ENCODE data around the gene MAML3. TPM values are rescaled to one million over a fixed set of nuclear protein-coding genes. Genes with fewer than 3 reads are reported as not detected.

MAML3 gene
- total RNA-seq, 1 donor from 2014 or later = 8.1 TPM

GRCh38 chr4:139686988-139687387 is 467.0 kb downstream of the MAML3 start:
- H4K20me1 ChIP-seq (ENCODE audit: insufficient read depth, low read length) = no peaks in the 10 kb centered on the region
- no peaks in the 10 kb centered on the region for H3K27me3 ChIP-seq (ENCODE audit: insufficient read depth, low read length)
- no peak for TF ChIP-seq EZH2 (IDR thresholded peaks at IDR 0.05; ENCODE audit: insufficient read depth, low read length)
- TF ChIP-seq CTCF (IDR thresholded peaks at IDR 0.05; ENCODE audit: insufficient read depth, low read depth, low read length) = no peak
- no peak overlapping the region for H3K4me3 ChIP-seq (ENCODE audit: insufficient read depth, low read depth, low read length)
- H3K9me3 Mint-ChIP-seq (ENCODE audit: unreplicated experiment) = no peaks in the 10 kb centered on the region
- no peak for FAIRE-seq
- no peak overlapping the region for H3K9ac ChIP-seq (ENCODE audit: low read length)
- H3K36me3 ChIP-seq (ENCODE audit: insufficient read depth, low read length) = peaks cover 2% of the 10 kb centered on the region
- peaks cover 5% of the 10 kb centered on the region for H3K4me1 Mint-ChIP-seq (ENCODE audit: low read depth, unreplicated experiment)
- H3K9me3 ChIP-seq (ENCODE audit: insufficient read depth, low read depth, low read length) = no peaks in the 10 kb centered on the region
- H2AFZ ChIP-seq (ENCODE audit: low read depth, low read length) = no peak overlapping the region
- no peaks in the 10 kb centered on the region for H3K79me2 ChIP-seq (ENCODE audit: insufficient read depth, low read length)
- no peak overlapping the region for H3K27ac Mint-ChIP-seq (ENCODE audit: unreplicated experiment)
- H3K4me2 ChIP-seq (ENCODE audit: low read length) = no peak overlapping the region
- peaks cover 16% of the 10 kb centered on the region for H3K36me3 Mint-ChIP-seq (ENCODE audit: low read depth, unreplicated experiment)
- DNase-seq (ENCODE audit: low read depth) = no peak
- no peak overlapping the region for H3K27ac ChIP-seq (ENCODE audit: low read depth, low read length)
- H3K27me3 Mint-ChIP-seq (ENCODE audit: low read depth, unreplicated experiment) = no peaks in the 10 kb centered on the region
- H3K4me3 Mint-ChIP-seq (ENCODE audit: unreplicated experiment) = no peak overlapping the region
- no peaks in the 10 kb centered on the region for H3K4me1 ChIP-seq (ENCODE audit: insufficient read depth, low read length)

DNA sequence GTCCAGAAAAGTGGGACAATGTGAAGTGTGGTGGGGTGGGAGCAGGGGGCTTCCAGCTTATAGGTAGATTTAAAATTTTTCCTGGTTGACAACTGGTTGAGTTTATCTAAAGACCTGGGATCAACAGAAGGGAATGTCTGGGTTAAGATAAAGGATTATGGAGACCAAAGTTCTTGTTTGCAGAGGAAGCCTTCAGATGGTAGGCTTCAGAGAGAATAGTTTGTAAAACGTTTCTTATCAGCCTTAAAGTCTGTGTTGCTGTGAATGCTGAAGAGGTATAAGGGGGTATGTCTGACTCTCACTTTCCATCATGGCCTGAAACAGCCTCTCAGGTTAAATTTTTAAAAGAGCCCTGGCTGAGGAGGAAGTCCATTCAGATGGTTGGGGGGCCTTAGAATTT is 467.9 kb downstream of the MAML3 start:
- Mint-ChIP-seq H3K27ac (ENCODE audit: unreplicated experiment) (no peak overlapping the region), H3K4me1 (ENCODE audit: low read depth, unreplicated experiment) (peaks cover 5% of the 10 kb centered on the region), H3K36me3 (ENCODE audit: low read depth, unreplicated experiment) (peaks cover 16% of the 10 kb centered on the region), H3K9me3 (ENCODE audit: unreplicated experiment) (no peaks in the 10 kb centered on the region), H3K27me3 (ENCODE audit: low read depth, unreplicated experiment) (no peaks in the 10 kb centered on the region), H3K4me3 (ENCODE audit: unreplicated experiment) (no peak overlapping the region)
- Histone ChIP-seq H3K9me3 (ENCODE audit: insufficient read depth, low read depth, low read length) (no peaks in the 10 kb centered on the region), H3K36me3 (ENCODE audit: insufficient read depth, low read length) (peaks cover 2% of the 10 kb centered on the region), H2AFZ (ENCODE audit: low read depth, low read length) (no peak overlapping the region), H3K79me2 (ENCODE audit: insufficient read depth, low read length) (no peaks in the 10 kb centered on the region), H3K4me2 (ENCODE audit: low read length) (no peak overlapping the region), H3K4me3 (ENCODE audit: insufficient read depth, low read depth, low read length) (no peak overlapping the region), H3K4me1 (ENCODE audit: insufficient read depth, low read length) (no peaks in the 10 kb centered on the region), H3K27me3 (ENCODE audit: insufficient read depth, low read length) (no peaks in the 10 kb centered on the region), H4K20me1 (ENCODE audit: insufficient read depth, low read length) (no peaks in the 10 kb centered on the region), H3K27ac (ENCODE audit: low read depth, low read length) (no peak overlapping the region), H3K9ac (ENCODE audit: low read length) (no peak overlapping the region)
- TF ChIP-seq EZH2 (IDR thresholded peaks at IDR 0.05; ENCODE audit: insufficient read depth, low read length) (no peak), CTCF (IDR thresholded peaks at IDR 0.05; ENCODE audit: insufficient read depth, low read depth, low read length) (no peak)
- DNase-seq (ENCODE audit: low read depth) = no peak
- no peak for FAIRE-seq

GRCh38 chr4:139685180-139685579 is 468.8 kb downstream of the MAML3 start:
- no peak overlapping the region for H3K4me2 ChIP-seq (ENCODE audit: low read length)
- no peaks in the 10 kb centered on the region for H4K20me1 ChIP-seq (ENCODE audit: insufficient read depth, low read length)
- H3K9ac ChIP-seq (ENCODE audit: low read length) = no peak overlapping the region
- peaks cover 5% of the 10 kb centered on the region for H3K4me1 Mint-ChIP-seq (ENCODE audit: low read depth, unreplicated experiment)
- no peak overlapping the region for H3K4me3 Mint-ChIP-seq (ENCODE audit: unreplicated experiment)
- H3K79me2 ChIP-seq (ENCODE audit: insufficient read depth, low read length) = no peaks in the 10 kb centered on the region
- no peak for FAIRE-seq
- H3K4me3 ChIP-seq (ENCODE audit: insufficient read depth, low read depth, low read length) = no peak overlapping the region
- H3K27ac ChIP-seq (ENCODE audit: low read depth, low read length) = no peak overlapping the region
- H3K4me1 ChIP-seq (ENCODE audit: insufficient read depth, low read length) = no peaks in the 10 kb centered on the region
- H3K27ac Mint-ChIP-seq (ENCODE audit: unreplicated experiment) = no peak overlapping the region
- H3K27me3 ChIP-seq (ENCODE audit: insufficient read depth, low read length) = no peaks in the 10 kb centered on the region
- no peaks in the 10 kb centered on the region for H3K9me3 ChIP-seq (ENCODE audit: insufficient read depth, low read depth, low read length)
- H3K36me3 Mint-ChIP-seq (ENCODE audit: low read depth, unreplicated experiment) = peaks cover 16% of the 10 kb centered on the region
- peaks cover 2% of the 10 kb centered on the region for H3K36me3 ChIP-seq (ENCODE audit: insufficient read depth, low read length)
- no peaks in the 10 kb centered on the region for H3K27me3 Mint-ChIP-seq (ENCODE audit: low read depth, unreplicated experiment)
- H2AFZ ChIP-seq (ENCODE audit: low read depth, low read length) = no peak overlapping the region
- TF ChIP-seq CTCF (IDR thresholded peaks at IDR 0.05; ENCODE audit: insufficient read depth, low read depth, low read length) (no peak), EZH2 (IDR thresholded peaks at IDR 0.05; ENCODE audit: insufficient read depth, low read length) (no peak)
- no peak for DNase-seq (ENCODE audit: low read depth)
- H3K9me3 Mint-ChIP-seq (ENCODE audit: unreplicated experiment) = no peaks in the 10 kb centered on the region

Measured in astrocyte (in vitro differentiated cells and primary cell).